GM12873 (cell line): Measurements from ENCODE around the gene PPP1R37.

Experiments used
- CTCF ChIP-seq: IDR thresholded peaks from 2 replicates; pipeline ENCODE4 v1.5.1; 2012; ENCODE audit warnings: low read depth, mild to moderate bottlenecking, moderate library complexity, low read length, control low read depth; ENCODE audit not compliant: insufficient read depth; ENCODE audit errors: missing control alignments

Gene PPP1R37

GRCh38 chr19:45114116-45114515 is 21.1 kb downstream of the PPP1R37 start:
- TF ChIP-seq CTCF = no peak

GRCh38 chr19:45115809-45116615 is 23.0 kb downstream of the PPP1R37 start:
- no peak for TF ChIP-seq CTCF

DNA sequence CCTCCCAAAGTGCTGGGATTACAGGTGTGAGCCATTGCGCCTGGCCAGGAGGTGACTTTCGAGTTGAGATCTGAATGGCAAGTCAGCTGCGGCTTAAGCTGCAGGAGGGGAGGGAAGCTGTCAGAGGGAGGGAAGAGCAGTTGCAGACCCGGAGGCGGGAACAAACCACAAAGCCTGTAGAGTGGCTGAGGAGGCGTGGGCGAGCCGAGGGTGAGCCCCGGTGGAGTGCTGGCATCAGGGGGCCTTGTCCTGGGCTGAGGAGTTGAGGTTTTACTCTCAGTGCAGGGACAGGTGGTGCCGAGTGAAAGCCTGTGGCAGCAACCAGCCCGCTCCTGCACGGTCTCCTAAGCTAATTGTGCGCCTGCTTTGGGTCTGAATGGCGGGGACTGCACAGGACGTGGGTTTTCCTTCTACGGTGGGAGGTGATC is 24.2 kb downstream of the PPP1R37 start:
- TF ChIP-seq CTCF = no peak

DNA sequence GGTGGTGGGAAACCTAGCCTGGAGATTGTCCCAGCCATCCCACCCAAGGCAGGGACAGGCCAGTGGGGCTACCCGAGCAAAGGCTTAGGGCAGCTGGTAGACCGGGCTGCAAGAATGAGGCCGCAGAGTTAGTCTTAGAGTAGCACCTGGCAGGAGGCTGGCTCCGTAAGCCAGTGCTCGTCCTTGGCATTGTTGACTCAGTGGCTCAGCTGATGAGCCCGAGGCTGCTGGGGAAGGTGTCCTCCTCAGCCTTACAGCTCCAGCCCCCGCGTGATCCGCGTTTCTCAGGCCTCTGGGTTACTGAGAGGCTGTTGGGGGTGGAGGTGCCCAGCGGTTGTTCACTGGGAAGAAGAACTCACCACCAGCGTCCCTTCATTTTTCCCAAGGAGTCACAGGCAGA is 24.7 kb downstream of the PPP1R37 start:
- TF ChIP-seq CTCF = no peak

DNA sequence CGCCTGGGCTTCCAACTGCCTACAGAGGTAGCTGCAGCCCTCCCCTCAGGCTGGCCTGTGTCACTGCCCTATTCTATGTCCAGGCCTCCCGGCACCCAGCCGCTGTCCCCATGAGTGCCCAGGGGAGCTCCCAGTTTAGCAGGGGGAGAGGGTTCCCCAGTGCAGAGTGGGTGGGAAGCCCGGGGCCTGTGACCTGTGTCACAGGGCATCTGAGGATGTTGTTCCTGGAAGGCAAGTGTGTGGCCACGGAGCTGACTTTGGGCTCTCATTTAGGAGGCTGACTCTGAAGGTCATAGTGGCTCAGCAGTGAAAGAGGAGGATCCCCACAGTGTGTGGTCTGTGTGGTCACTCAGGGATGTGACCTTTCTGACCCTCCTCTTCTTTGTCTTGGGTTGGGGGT is 25.1 kb downstream of the PPP1R37 start:
- no peak for TF ChIP-seq CTCF

GRCh38 chr19:45119582-45119981 is 26.6 kb downstream of the PPP1R37 start:
- TF ChIP-seq CTCF = no peak

- no peak for TF ChIP-seq CTCF
These were observed 28.9 kb downstream of the PPP1R37 start for GRCh38 chr19:45121827-45122345.
